Measurements from ENCODE around the gene ENKD1.
"Not testable (repeated sequence)": the region's sequence is repeated elsewhere in the genome, so short reads cannot be mapped to it uniquely, and the experiment has no call there.

The ENKD1 gene, protein sequence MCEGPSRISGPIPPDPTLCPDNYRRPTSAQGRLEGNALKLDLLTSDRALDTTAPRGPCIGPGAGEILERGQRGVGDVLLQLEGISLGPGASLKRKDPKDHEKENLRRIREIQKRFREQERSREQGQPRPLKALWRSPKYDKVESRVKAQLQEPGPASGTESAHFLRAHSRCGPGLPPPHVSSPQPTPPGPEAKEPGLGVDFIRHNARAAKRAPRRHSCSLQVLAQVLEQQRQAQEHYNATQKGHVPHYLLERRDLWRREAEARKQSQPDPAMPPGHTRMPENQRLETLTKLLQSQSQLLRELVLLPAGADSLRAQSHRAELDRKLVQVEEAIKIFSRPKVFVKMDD

DNA sequence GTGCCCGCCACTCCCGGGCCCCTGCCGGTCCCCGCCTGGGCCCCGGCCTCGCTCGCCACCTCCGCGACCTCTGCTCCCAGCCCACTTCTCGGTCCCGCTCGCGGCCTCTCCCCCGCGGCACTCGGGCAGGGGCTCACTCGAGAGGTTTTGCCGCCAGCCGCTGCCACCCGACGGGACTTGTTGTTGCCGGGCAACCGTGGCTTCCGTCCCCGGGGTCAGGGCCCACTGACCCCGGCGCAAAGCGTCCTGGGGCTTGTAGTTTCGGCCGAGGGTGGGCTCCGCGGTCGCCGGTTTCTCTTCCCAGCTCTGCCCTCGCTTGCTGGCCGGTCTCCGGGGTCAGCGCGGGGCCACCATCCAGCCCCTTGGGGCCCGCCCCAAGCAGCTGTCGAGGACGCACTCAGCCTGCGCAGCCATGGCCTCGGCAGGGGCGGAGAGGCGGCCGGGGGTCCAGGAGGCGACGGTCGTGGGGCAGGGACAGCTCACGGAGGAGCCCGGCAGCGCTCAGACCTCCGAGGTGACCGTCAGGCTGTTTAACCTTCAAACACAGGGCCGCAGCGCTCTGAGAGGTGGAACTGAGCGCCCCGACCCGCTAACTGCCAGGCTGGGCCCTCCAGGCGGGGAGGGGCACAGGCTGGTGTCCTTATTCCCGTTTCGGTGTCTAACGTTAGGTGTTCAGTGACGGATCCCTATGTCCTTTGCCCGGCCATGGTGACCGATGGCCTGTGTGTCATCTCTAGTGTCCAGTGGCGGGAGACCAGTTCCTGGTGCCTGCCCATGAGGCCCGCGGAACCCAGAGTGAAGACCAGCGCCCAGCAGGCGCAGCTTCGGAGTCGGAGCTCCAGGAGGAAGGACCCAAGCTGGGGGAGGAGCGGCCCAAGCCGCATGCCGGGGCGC is at the start of gene ENKD1, which contains the start of gene C16orf86:
Gene ENKD1, minus strand, starts transcription at position 192 of the 894 bp plus-strand sequence. CDS start 308 bp downstream, outside the sequence.
Gene C16orf86, plus strand, starts transcription at position 256 of the 894 bp plus-strand sequence. Its CDS starts 157 bp downstream, at position 413.
- DNase-seq = peak; percentile 94

DNA sequence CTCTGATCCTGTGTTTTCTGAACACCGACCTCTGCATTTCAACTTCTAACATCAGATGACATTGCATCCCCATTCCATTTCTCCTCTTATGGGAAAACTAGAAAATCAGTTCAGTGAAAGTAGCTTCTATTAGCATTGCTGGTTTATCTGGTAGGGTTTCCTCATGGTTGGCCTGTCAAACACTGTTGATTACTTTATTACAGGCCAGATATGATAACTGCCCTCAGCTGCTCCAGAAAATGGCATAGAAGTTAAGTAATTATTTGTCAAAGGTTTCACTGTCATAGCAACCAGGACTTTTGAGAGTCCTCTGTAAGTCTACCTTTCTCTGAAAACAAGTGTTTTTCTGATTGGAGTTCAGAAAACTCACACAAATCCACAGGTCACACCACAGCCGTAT is 49.5 kb upstream of the ENKD1 start:
- no peak for DNase-seq

DNA sequence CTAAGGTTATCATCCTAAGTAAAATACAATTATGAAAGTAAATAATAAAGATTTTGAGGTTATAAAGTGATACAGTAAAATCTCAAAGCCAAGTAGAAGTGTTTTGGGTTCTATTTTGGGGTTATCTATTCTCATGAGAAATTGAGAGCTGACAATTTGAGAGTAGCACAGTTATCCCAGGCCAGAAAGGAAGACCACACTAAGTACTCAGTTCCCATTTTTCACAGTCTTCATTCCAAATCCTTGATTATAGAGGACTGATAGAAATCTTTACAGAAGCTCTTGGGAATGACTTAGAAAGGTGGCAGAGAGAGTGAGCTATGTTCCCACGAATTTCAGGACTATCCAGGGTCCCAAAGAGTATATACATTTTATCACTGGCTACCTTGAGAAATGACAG is 48.0 kb upstream of the ENKD1 start:
- no peak for DNase-seq

DNA sequence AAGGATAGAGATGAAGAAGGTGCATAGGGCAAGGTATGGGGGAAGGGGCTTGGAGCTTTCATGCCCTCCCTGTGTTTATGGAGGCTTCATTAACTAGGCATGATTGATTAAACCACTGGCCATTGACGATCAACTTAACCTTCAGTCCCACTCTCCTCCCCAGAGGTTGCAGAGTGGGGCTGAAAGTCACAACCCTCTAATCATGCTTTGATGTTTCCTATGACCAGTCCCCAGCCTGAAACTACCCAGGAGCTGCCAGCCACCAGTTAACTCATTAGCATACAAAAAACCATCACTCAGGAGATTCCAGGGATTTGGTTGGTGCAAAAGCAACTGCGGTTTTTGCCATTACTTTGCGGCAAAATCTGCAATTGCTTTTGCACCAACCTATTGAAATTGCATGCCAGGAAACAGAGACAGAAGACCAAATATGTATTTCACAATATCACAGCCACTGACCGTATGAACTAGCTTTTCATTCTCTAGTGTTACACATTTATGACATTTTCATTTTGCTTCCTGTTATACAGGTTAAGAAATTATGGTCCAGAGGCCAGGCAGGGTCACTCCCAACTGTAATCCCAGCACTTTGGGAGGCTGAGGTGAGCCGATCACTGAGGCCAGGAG is 47.2 kb upstream of the ENKD1 start:
- DNase-seq = no peak

DNA sequence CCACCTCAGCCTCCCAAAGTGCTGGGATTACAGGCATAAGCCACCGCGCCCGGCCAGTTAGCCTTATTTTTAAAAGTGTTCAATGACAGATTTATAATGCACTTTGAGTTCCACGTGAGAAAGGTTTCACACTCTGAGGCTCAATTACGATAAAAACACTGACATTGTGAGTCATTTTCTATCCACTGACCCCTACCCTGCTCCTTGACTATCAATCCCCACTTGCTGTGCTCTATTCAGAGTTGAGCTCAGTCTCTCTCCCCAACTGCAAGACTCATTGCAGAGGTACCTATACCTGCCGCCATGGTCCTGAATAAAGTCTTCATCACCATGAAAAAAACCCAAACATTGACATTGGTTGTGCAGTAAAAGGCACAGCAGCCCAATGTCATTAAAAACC is 44.1 kb upstream of the ENKD1 start:
- DNase-seq = no peak

DNA sequence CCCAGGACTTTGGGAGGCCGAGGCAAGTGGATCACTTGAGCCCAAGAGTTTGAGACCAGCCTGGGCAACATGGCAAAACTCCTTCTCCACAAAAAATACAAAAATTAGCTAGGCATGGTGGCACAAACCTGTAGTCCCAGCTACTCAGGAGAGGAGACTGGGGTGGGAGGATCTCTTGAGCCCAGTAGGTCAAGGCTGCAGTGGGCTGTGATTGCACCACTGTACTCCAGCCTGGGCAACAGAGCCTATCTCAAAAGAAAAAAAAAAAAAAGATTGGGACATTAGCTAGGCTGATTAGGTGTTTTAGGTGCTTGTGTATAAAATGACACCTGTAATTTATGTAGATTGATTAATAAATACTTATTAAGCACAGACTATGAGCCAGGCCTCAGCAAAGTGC is 42.5 kb upstream of the ENKD1 start:
- no peak for DNase-seq

DNA sequence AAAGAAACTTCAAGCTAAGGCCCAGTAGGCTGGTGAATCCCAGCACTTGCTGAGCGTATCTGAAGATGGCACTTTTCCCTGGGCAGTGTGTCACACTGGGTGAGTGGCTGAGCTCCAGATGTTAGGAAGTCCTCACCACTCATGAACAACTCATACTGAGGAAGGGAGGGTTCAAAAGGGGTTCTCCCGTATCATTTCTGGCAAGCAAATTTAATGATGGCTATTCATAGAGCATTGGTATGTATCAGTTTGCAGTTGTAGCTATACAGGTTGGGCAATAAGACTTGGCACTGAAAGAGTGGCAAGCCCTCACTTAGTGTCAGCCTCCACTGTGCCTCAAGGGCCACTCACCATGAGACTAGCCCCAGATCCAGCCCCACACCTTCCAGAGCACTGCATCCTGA is 41.8 kb upstream of the ENKD1 start:
- no peak for DNase-seq

DNA sequence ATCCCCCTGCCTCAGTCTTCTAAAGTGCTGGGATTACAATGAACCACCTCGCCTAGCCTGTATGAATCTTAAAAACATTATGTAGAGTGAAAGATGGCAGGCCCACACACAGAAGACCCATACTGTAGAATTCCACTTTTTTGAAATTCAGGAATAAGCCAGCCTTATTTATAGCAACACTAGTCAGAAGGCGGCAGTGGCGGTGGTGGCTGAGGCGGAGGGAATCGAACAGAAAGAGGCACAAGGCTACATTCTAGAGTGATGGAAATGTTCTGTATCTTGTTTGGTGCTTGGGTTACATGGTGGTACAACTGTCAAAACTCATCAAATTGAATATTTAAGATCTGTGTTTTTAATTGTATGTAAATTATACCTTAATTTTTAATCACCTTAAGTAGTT is 41.2 kb upstream of the ENKD1 start:
- DNase-seq = no peak

DNA sequence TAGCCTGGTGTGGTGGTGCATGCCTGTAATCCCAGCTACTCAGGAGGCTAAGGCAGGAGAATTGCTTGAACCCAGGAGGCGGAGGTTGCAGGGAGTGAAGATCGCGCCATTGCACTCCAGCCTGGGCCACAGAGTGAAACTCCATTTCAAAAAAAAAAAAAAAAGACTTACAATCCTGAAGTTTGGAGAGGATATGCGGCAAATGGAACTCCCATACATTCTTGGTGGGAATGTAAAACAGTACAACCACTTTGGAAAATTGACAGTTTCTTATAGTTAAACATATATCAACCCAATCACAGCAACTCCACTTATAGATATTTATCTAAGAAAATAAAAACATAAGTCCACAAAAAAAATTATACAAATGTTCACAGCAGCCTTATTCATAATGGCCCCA is 40.7 kb upstream of the ENKD1 start:
- DNase-seq = no peak

DNA sequence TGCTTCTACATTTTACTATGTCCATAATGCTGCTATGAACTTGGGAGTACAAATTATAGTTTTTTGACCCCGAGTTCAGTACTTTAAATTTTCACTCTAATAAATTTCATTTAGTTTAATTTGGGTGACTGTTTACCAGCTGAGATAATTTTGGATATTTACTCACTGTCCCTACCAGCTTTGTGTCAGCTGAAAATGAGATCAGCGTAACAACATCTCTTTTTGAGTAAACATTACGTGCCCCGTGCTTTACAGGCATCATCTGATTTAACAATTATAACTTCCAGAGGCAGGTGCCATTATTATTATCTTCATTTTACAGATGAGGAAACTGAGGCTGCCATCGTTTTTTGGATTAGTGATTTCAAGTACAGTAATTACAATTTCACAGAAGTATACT is 37.6 kb upstream of the ENKD1 start:
- no peak for DNase-seq

DNA sequence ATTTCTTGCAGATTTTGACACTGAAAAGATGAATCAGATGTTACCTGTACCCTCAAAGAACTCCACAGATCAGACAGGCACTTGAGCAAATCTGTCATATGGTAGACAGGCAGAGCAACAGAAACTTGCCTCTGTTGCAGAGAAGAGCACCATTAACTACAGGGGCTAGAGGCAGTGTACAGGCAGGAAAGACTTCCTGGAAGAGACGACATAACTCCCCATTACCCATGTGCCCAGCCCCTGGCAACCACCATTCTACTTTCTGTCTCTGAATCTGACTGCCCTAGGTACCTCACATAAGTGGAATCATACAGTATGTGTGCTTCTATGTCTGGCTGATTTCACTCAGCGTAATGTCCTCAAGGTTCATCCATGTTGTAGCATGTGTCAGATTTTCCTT is 37.1 kb upstream of the ENKD1 start:
- no peak for DNase-seq

DNA sequence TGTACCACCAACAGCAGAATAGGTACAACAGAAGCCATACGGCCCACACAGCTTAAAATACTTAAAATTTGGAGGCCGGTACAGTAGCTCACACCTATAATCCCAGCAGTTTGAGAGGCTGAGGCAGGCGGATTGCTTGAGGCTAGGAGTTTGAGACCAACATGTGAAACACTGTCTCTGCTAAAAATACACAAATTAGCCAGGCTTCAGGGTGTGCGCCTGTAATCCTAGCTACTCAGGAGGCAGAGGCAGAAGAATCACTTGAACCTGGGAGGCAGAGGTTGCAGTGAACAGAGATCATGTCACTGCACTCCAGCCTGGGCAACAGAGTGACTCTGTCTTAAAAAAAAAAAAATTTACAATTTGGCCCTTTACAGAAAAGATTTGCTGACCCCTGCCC is 35.6 kb upstream of the ENKD1 start:
- no peak for DNase-seq

DNA sequence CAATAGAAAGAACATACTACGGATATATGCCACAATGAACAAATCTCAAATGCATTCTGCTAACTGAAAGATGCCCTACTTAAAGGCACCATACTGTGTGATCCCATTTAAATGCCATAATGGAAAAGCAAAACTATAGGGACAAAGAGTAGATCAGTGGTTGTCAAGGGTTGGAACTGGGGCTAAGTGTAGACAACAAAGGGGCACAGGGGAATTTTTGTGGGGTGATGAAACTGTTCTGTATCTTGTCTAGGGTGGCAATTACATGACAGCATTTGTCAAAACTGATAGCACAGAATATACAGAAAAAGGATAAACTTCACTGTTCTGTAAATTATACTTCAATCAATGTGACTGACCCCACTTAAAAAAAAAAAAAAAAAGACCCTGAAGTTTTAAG is 34.9 kb upstream of the ENKD1 start:
- no peak for DNase-seq

DNA sequence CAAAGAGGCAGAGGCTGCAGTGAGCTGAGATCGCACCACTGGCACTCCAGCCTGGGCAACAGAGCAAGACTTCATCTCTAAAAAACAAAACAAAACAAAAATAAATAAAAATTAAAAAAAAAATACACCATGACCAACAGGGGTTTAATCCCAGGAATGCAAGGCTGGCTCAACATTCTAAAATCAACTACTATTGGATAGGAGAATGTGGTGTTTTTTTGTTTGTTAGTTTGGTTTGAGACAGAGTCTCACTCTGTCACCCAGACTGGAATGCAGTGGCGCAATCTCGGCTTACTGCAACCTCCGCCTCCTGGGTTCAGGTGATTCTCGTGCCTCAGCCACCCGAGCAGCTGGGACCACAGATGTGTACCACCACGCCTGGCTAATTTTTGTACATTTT is 32.7 kb upstream of the ENKD1 start:
- no peak for DNase-seq

DNA sequence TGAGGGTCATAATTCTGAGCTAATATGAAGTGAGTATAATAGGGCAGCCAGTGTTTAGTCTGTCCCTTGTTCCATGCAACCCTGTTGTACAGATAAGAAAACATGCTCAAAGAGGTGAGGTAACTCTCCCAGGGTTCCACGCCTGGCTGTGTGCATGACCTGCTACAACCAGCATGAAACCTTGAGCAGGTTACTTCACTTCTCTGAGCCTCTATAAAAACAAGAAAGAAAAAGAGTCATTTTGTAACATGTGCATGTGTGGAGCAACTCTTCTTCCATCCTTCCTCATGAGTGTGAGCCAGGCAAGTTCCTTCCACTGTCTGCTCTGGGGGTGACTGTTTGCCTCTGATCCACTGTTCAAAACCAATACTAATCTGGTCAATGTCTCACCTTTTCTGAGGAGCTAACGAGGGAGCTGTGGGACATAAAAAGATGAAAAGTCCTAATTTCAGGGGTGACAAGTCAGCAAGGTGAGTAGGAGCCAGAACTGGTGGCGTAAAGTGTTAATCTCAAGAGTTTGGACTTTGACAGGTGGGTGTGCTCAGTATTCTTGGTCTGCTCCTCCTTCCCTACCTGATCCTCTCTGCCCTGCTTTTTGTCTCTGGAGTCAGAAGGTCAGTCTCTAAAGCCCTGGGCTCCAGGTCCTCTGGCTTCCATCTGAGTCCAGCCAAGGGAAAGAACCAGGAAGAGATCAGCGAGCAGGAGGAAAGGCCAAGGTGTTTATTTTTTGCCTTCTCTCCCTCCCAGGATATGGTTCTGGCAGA is 31.1 kb upstream of the ENKD1 start:
- DNase-seq = no peak

DNA sequence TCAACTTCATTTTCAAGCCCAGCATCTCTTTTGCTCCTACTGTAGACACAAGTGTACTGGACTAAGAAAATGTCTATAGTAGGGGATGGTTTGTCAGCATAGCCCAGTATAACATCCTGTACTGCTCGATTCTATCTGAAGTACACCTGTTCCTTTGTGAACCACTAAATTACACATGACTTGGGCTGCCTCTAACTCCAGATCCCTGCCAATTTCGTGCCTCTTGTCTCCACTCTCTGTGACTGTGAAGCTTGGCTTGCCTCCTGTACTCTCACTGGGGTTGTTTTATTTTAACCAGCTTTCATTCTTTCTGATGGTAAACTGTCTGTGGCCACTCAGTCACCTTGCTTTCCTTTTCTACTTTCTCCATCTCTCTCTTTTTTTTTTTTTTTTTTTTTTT is 28.1 kb upstream of the ENKD1 start:
- DNase-seq = no peak

DNA sequence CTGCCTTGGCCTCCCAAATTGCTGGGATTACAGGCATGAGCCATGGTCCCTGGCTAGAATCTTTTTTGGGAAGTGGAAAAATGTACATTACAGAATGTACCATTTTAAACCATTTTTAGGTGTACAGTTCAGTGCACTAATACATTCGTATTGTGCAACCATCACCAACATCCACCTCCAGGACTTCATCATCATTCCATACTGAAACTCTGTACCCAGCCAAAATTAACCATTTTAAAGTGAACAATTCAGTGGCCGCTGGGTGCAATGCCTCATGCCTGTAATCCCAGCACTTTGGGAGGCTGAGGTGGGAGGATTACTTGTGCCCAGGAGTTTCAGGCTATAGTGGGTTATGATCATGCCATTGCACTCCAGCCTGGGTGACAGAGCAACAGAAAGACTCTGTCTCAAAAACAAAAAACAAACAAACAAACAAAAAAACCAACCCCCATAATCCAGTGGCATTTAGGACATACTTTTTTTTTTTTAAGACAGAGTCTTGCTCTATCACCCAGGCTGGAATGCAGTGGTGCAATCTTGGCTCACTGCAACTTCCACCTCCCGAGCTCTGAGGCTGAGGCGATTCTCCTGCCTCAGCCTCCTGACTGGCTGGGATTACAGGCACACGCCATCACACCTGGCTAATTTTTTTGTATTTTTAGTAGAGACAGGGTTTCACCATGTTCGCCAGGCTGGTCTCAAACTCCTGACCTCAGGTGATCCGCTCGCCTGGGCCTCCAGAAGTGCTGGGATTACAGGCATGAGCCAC is 27.2 kb upstream of the ENKD1 start:
- DNase-seq = not testable (repeated sequence)

DNA sequence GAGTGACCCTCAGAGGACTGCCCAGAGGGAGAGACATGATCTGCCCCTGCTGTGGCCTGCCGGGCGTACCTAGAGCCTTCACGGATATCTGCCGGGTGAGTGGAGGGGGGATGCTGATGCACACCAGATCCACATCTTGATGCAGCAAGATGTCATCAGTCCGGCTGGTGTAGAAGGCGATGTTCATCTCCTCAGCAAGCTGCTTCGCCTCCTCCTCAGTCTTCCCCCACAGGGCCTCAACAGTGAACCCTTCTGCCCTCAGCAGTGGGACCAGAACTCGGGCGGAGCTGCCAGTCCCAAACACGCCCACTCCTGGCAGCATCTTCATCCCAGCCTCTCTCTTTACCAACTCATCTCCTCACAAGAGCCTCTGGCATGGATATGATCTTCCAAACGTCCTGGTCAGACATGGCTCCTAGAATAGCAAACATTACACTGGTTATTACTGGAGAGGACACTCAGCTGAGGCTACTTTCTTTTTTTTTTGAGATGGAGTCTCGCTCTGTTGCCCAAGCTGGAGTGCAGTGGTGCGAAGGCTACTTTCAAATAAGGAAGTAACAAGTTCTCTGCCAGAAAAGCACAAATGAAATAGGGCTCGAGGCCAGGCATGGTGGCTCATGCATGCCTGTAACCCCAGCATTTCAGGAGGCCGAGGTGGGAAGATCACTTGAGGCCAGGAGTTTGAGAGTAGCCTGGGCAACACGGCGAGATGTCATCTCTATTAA is 19.0 kb upstream of the ENKD1 start:
- no peak for DNase-seq

DNA sequence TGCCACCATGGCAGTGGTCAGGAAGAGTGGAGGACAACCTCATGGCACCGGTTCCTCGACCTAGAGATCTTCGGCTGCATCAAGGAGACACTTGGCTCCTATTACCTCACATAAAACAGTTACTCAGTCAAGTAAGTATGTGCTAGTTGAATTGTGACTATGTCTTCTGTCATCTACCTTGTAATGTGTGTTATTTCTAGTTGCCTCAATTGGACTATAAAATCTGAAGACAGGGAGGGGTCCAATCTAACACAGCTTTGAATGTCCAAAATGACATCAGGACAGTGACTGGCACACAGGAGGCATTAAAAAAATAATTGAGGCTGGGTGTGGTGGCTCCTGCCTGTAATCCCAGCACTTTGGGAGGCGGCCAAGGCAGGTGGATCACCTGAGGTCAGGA is 17.2 kb upstream of the ENKD1 start:
- DNase-seq = no peak

DNA sequence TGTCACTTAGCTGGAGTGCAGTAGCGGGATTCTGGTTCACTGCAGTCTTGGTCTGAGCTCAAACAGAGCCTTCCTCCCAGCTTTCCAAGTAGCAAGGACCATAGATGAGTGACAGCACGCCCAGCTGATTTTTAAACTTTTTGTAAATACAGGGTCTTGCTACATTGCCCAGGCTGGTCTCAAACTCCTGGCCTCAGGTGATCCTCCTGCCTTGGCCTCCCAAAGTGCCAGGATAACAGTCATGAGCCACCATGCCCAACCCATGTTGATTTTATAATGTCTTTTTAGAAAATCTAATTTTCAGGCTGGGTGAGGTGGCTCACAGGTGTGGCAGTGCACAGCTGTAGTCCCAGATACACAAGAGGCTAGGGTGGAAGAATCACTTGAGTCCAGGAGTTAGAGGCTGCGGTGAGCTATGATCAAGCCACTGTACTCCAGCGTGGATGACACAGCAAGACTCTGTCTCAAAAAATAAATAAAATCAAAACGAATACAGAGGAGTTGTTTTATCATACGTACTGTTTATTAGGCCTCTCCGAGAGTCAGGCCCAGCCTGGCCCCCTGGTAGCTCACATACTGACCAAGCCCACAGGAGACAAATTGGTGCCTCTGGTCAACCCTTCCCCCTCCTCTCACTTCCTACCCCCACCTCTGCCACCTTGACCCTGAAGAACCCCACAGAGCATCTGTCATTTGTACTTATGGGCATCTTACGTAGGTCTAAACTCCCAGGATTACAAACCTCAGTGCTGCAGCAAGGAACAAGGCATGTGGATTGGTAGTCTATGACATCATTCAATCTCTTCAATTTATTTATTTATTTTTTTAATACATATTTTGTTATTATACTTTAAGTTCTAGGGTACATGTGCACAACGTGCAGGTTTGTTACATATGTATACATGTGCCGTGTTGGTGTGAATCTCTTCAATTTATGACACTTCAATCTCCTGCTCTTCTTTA is 13.7 kb upstream of the ENKD1 start:
- DNase-seq = no peak

Measured in RPMI8226 (cell line).